ENCODE data around the gene WNT1. TPM values are rescaled to one million over a fixed set of nuclear protein-coding genes. Genes with fewer than 3 reads are reported as not detected.

Gene WNT1
- total RNA-seq, 2 experiments from 2014 or later, result 0.17 to 0.29 TPM

GRCh38 chr12:48977290-48978281, 536 bp upstream of the WNT1 start:
- Mint-ChIP-seq H3K27me3 (peaks cover 92% of the 10 kb centered on the region), H3K36me3 (ENCODE audit: low read depth) (no peaks in the 10 kb centered on the region), H3K27ac (no peak overlapping the region), H3K4me1 (peaks cover 52% of the 10 kb centered on the region), H3K4me3 (peak overlapping the region; percentile 22), H3K9me3 (no peaks in the 10 kb centered on the region)
- DNase-seq, result peak; percentile 74
- POLR2A ChIA-PET, result no interaction called here
- CTCF ChIA-PET, result interaction anchor here (0.6 to 10.1 kb wide), 25 partner anchors 8 to 125 kb away, joined by 3 to 110 read pairs (median 5); partner anchors contain the start of genes ARF3, DDN, DDX23 and RHEBL1

- H3K36me3 Mint-ChIP-seq (ENCODE audit: low read depth), result no peaks in the 10 kb centered on the region
- no peaks in the 10 kb centered on the region for H3K9me3 Mint-ChIP-seq
- H3K27me3 Mint-ChIP-seq, result peaks cover 89% of the 10 kb centered on the region
- CTCF ChIA-PET, result interaction anchor here (0.5 to 10.1 kb wide), 18 partner anchors 9 to 322 kb away, joined by 3 to 110 read pairs (median 6); partner anchors contain the start of genes ARF3, DDN, DDX23 and WNT10B
- POLR2A ChIA-PET, result interaction anchor here (1.0 kb wide), 1 partner anchor 17 kb away, joined by 3 read pairs; no protein-coding TSS in a partner anchor
- H3K4me1 Mint-ChIP-seq, result peaks cover 52% of the 10 kb centered on the region
- H3K4me3 Mint-ChIP-seq, result peak overlapping the region; percentile 73
- H3K27ac Mint-ChIP-seq, result peak overlapping the region; percentile 75
- DNase-seq, result no peak
Measured at GRCh38 chr12:48978741-48979601, 849 bp downstream of the WNT1 start.

DNA sequence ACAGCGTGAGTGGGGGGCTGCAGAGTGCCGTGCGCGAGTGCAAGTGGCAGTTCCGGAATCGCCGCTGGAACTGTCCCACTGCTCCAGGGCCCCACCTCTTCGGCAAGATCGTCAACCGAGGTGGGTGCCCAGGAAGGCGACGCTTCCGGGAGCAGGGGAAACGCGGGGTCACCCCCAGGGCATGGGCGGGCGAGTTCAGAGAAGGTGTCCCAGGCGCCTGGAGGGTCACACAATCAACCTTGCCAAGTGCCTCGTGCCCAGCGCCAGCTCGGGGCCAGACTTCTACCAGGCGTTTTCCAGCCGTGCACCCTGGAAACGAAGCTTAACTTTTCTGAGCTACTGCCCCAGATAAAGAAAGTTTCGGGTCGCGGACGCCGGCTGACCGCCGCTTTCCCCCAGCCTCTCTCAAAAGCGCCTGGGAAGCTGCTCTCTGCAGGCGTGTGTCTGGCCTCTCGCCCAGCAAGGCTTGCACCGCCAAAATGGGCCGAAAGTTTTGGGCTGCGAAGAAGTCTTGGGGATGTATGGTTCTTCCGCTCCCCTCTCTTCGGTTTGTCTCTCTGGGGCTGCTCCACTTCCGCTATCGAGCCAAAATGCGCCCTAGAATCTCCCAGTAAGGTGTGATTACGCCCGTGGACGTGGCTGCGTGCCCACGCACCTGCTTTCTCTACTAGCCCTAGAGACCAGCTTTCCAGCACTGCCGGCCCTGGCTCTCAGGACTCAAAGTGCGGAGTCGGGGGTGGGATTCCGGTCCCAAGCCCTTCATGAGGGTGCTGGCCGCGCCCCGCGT, 1.7 kb downstream of the WNT1 start:
- H3K36me3 Mint-ChIP-seq (ENCODE audit: low read depth), result no peaks in the 10 kb centered on the region
- peaks cover 89% of the 10 kb centered on the region for H3K27me3 Mint-ChIP-seq
- CTCF ChIA-PET, result interaction anchor here (1.0 to 10.1 kb wide), 10 partner anchors 9 to 96 kb away, joined by 3 to 110 read pairs (median 10); partner anchors contain the start of genes ARF3, DDN and WNT10B
- H3K27ac Mint-ChIP-seq, result peak overlapping the region; percentile 75
- H3K9me3 Mint-ChIP-seq, result no peaks in the 10 kb centered on the region
- peaks cover 52% of the 10 kb centered on the region for H3K4me1 Mint-ChIP-seq
- H3K4me3 Mint-ChIP-seq, result peak overlapping the region; percentile 73
- POLR2A ChIA-PET, result interaction anchor here (0.5 to 1.0 kb wide), 2 partner anchors 16 to 273 kb away, joined by 3 to 5 read pairs; no protein-coding TSS in a partner anchor
- DNase-seq, result peak; percentile 44

- H3K4me1 Mint-ChIP-seq, result peaks cover 52% of the 10 kb centered on the region
- H3K4me3 Mint-ChIP-seq, result peak overlapping the region; percentile 73
- H3K27me3 Mint-ChIP-seq, result peaks cover 90% of the 10 kb centered on the region
- ChIA-PET POLR2A (interaction anchor here (0.5 kb wide), 1 partner anchor 273 kb away, joined by 5 read pairs; no protein-coding TSS in a partner anchor), CTCF (interaction anchor here (0.5 to 10.1 kb wide), 7 partner anchors 8 to 127 kb away, joined by 3 to 110 read pairs (median 33); partner anchors contain the start of genes ARF3 and WNT10B)
- H3K9me3 Mint-ChIP-seq, result no peaks in the 10 kb centered on the region
- no peaks in the 10 kb centered on the region for H3K36me3 Mint-ChIP-seq (ENCODE audit: low read depth)
- peak overlapping the region; percentile 89 for H3K27ac Mint-ChIP-seq
- DNase-seq, result no peak
Measured at GRCh38 chr12:48980389-48980952, 2.3 kb downstream of the WNT1 start.

GRCh38 chr12:48980953-48981756, 3.0 kb downstream of the WNT1 start:
- H3K36me3 Mint-ChIP-seq (ENCODE audit: low read depth), result no peaks in the 10 kb centered on the region
- peak; percentile 63 for DNase-seq
- peak overlapping the region; percentile 73 for H3K4me3 Mint-ChIP-seq
- H3K4me1 Mint-ChIP-seq, result peaks cover 52% of the 10 kb centered on the region
- no peaks in the 10 kb centered on the region for H3K9me3 Mint-ChIP-seq
- H3K27me3 Mint-ChIP-seq, result peaks cover 84% of the 10 kb centered on the region
- ChIA-PET POLR2A (no interaction called here), CTCF (interaction anchor here (0.5 to 10.1 kb wide), 7 partner anchors 13 to 127 kb away, joined by 3 to 110 read pairs (median 4); partner anchors contain the start of genes ARF3 and WNT10B)
- peak overlapping the region; percentile 89 for H3K27ac Mint-ChIP-seq

DNA sequence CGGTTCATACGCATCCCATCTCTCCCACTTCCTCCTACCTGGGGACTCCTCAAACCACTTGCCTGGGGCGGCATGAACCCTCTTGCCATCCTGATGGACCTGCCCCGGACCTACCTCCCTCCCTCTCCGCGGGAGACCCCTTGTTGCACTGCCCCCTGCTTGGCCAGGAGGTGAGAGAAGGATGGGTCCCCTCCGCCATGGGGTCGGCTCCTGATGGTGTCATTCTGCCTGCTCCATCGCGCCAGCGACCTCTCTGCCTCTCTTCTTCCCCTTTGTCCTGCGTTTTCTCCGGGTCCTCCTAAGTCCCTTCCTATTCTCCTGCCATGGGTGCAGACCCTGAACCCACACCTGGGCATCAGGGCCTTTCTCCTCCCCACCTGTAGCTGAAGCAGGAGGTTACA, 3.6 kb downstream of the WNT1 start:
- H3K4me1 Mint-ChIP-seq, result peaks cover 52% of the 10 kb centered on the region
- peak overlapping the region; percentile 89 for H3K27ac Mint-ChIP-seq

DNA sequence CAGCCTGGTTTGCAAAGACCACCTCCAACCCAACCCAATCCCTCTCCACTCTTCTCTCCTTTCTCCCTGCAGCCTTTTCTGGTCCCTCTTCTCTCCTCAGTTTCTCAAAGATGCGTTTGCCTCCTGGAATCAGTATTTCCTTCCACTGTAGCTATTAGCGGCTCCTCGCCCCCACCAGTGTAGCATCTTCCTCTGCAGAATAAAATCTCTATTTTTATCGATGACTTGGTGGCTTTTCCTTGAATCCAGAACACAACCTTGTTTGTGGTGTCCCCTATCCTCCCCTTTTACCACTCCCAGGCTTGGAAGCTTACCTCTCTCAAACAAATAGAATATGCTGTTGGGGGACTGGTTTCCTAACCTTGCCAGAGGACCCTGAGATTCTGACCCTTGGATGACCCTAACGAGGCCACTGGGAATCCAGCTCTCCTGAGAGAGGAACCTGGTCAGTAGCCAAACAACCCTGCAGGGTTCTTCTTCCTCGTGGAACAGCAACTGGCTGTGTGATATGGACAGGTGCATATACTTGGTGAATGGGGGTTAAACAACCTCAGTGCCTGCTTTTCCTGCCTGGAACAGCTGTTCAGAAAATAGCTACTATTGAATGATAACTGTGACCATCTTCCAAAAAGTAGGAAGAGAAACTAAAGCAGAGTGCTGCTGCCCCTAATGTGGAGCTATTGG, 4.4 kb downstream of the WNT1 start:
- H3K27me3 Mint-ChIP-seq, result peaks cover 77% of the 10 kb centered on the region
- no peak for DNase-seq
- H3K4me3 Mint-ChIP-seq, result no peak overlapping the region
- CTCF ChIA-PET, result interaction anchor here (0.6 to 10.1 kb wide), 8 partner anchors 11 to 1210 kb away, joined by 3 to 110 read pairs (median 3); partner anchors contain the start of gene WNT10B
- H3K9me3 Mint-ChIP-seq, result no peaks in the 10 kb centered on the region
- peaks cover 49% of the 10 kb centered on the region for H3K4me1 Mint-ChIP-seq
- H3K36me3 Mint-ChIP-seq (ENCODE audit: low read depth), result no peaks in the 10 kb centered on the region
- POLR2A ChIA-PET, result no interaction called here
- H3K27ac Mint-ChIP-seq, result peak overlapping the region; percentile 79

More for the DNA sequence above, 3.6 kb downstream of the WNT1 start:
- peaks cover 78% of the 10 kb centered on the region for H3K27me3 Mint-ChIP-seq
- no peaks in the 10 kb centered on the region for H3K9me3 Mint-ChIP-seq
- CTCF ChIA-PET, result interaction anchor here (0.8 to 10.1 kb wide), 5 partner anchors 12 to 106 kb away, joined by 3 to 110 read pairs (median 4); partner anchors contain the start of gene WNT10B
- no peaks in the 10 kb centered on the region for H3K36me3 Mint-ChIP-seq (ENCODE audit: low read depth)
- no peak for DNase-seq
- POLR2A ChIA-PET, result no interaction called here
- peak overlapping the region; percentile 73 for H3K4me3 Mint-ChIP-seq

- Mint-ChIP-seq H3K4me3 (no peak overlapping the region), H3K9me3 (no peaks in the 10 kb centered on the region), H3K27ac (no peak overlapping the region), H3K4me1 (peaks cover 29% of the 10 kb centered on the region), H3K27me3 (peaks cover 71% of the 10 kb centered on the region), H3K36me3 (ENCODE audit: low read depth) (no peaks in the 10 kb centered on the region)
- ChIA-PET CTCF (interaction anchor here (1.0 to 9.4 kb wide), 3 partner anchors 8 to 18 kb away, joined by 3 to 84 read pairs (median 11); partner anchors contain the start of genes WNT1 and WNT10B), POLR2A (no interaction called here)
- DNase-seq, result no peak
Measured at GRCh38 chr12:48985475-48985897, 7.4 kb downstream of the WNT1 start.

DNA sequence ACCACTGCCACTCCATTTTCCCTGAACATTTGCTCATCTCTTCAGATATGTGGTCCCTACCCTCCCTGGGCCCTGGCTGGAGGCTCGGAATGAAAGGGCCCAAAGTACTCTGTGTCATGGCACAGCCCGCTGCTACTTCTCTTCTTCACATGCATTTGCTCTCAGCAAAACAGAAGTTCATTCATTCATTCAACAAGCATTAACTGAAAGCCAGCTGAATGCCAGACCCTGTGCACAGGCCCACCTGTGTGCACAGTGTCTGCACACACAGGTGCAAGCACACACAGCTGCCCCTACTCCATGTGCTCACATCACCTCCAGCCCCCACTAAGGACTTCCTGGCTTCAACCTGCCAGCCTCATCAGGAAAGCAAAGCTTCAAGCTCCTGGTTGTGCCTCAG, 7.8 kb downstream of the WNT1 start:
- H3K36me3 Mint-ChIP-seq (ENCODE audit: low read depth), result no peaks in the 10 kb centered on the region
- no peak overlapping the region for H3K27ac Mint-ChIP-seq
- peaks cover 25% of the 10 kb centered on the region for H3K4me1 Mint-ChIP-seq
- no peak for DNase-seq
- ChIA-PET CTCF (interaction anchor here (0.9 to 2.0 kb wide), 4 partner anchors 8 to 30 kb away, joined by 3 to 11 read pairs (median 4); partner anchors contain the start of gene WNT1), POLR2A (no interaction called here)
- H3K9me3 Mint-ChIP-seq, result no peaks in the 10 kb centered on the region
- H3K27me3 Mint-ChIP-seq, result peaks cover 71% of the 10 kb centered on the region
- no peak overlapping the region for H3K4me3 Mint-ChIP-seq

DNA sequence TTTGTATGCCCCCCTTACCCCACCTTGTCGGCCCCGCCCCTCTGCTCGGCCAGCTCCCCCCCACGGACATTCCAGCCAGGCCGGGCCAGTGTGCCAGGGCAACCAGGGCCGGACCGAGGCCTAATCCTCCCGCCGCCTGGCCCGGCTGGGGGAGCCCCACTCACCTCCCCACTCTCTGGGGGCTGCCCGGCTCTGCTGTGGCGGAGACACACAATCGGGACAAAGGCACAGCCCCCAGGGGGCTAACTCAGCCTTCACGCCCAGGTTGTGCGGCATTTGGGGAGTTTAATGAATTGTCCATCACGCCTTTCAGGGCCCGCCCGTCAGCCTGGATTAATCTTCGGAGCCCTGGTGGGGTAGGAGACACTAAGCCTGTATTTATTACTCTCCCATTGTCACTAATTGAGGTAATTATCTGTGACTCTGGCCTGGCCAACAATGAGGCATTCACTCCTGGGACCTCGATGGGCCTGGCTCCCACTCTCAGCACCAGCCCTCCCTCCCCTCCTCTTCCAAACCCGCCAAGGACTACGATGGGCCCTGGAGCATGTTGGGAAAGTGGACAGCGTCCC, 8.7 kb downstream of the WNT1 start:
- Mint-ChIP-seq H3K27me3 (peaks cover 63% of the 10 kb centered on the region), H3K4me3 (no peak overlapping the region), H3K27ac (no peak overlapping the region), H3K9me3 (no peaks in the 10 kb centered on the region), H3K4me1 (peaks cover 16% of the 10 kb centered on the region), H3K36me3 (ENCODE audit: low read depth) (no peaks in the 10 kb centered on the region)
- ChIA-PET POLR2A (no interaction called here), CTCF (interaction anchor here (0.9 to 2.1 kb wide), 6 partner anchors 9 to 134 kb away, joined by 3 to 21 read pairs (median 6); partner anchors contain the start of gene DDX23)
- no peak for DNase-seq

All from activated CD4-positive, alpha-beta T cell treated with anti-CD3 and anti-CD28 coated beads, Interleukin-2, amount 10 ng/mL, durations not matched to agents 7 days and 5 days (primary cell).